HG03095 (cell line): ENCODE measurements around the gene RILPL1.
"Not testable (repeated sequence)": the region's sequence is repeated elsewhere in the genome, so short reads cannot be mapped to it uniquely, and the experiment has no call there.

Source experiments
- ATAC-seq: cut with Tn5 transposase; IDR thresholded peaks from one replicate; pipeline ENCODE4 v1.9.1; 2021; ENCODE audit warnings: moderate library complexity; ENCODE audit not compliant: unreplicated experiment

RILPL1 gene

GRCh38 chr12:123435636-123436016 lies 97.9 kb downstream of the RILPL1 start:
- ATAC-seq, result no peak

- no peak for ATAC-seq
These were observed 99.9 kb downstream of the RILPL1 start for GRCh38 chr12:123433615-123434014.

- not testable (repeated sequence) for ATAC-seq
These were observed 101.3 kb downstream of the RILPL1 start for GRCh38 chr12:123431951-123432817.

GRCh38 chr12:123429101-123429500 lies 104.4 kb downstream of the RILPL1 start:
- ATAC-seq, result not testable (repeated sequence)

- ATAC-seq, result no peak
These were observed 104.9 kb downstream of the RILPL1 start for GRCh38 chr12:123428591-123428990.

GRCh38 chr12:123427036-123427769 lies 106.3 kb downstream of the RILPL1 start:
- ATAC-seq, result peak; percentile 87

- no peak for ATAC-seq
These were observed 112.2 kb downstream of the RILPL1 start for GRCh38 chr12:123421314-123421713.
